ENCODE results near the gene RAPGEF1. TPM values are rescaled to one million over a fixed set of nuclear protein-coding genes. Genes with fewer than 3 reads are reported as not detected.

RAPGEF1 gene
- total and polyA plus RNA-seq, 2 of the 13 experiments (the other 11 are each of a cell fraction or from before 2014, with no cell fraction given), result 21.2 to 38.9 TPM

DNA sequence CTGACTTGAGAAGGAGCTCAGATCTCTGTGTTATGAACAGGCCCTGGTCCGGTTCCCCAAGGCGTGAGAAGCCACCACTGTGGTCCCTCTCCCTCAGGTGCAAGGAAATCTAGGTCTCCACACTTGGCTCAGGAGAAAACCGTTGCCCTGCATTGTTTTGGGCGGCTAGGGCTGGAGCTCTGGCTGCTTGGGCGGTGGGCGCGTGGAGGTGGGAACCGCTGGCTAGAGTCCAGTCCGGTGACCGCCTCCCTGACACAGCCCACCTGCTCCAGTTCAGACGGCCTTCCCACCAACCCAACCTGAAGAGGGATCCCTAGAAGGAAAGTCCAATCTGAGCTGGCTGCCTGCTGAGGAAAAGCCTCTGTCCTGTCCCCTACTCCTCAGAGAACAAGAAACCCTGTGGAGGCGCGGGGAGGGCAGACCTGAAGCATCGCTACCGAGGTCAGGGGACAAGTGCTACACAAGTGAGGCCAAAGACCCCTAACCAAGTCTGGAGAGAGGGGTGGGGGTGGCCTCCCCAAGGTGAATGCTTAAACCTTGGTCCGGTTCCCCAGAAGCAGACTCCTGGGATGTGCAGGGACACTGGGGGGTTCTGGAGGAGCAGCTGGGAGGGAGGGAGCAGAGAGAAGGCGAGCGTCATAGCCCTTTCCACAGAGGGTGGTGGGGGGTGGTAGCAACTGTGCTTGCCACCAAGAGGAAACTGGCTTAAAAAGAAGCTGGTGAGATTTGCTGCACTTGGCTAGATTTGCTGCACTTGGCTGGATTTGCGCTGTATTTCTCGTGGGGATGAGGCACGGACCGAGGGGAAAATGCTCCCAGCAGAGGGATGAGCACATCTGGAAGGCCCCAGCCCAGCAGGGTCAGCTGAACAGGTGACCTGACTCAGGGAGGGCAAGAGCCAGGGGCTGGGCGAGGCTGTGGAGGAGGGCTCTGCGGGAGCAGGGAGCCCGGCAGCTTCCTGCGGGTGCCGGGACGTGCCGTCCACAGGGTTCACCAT, 65.2 kb downstream of the RAPGEF1 start:
- Histone ChIP-seq H3K4me3 (replicated peaks in 1 of 3; ENCODE audit: insufficient read depth in 1 of 3, low read depth in 2 of 3, low read length in 3 of 3) (no peak overlapping the region), H4K20me1 (ENCODE audit: insufficient read depth, low read length) (no peaks in the 10 kb centered on the region; the same call in 1 of the 2 replicates), H3K79me2 (ENCODE audit: insufficient read depth, low read length) (peaks cover 30% of the 10 kb centered on the region), H3K27me3 (ENCODE audit: control insufficient read depth in 1 of 2, insufficient read depth in 2 of 2, low read length in 2 of 2) (no peaks in the 10 kb centered on the region), H2AFZ (ENCODE audit: low read length) (no peak overlapping the region), H3K4me2 (ENCODE audit: low read depth, low read length) (no peak overlapping the region), H3K9me3 (ENCODE audit: low read length) (no peaks in the 10 kb centered on the region), H3K9ac (ENCODE audit: insufficient read depth, low read depth, low read length) (no peak overlapping the region), H3K27ac (ENCODE audit: extremely low read length, insufficient read depth, low read length) (no peak overlapping the region), H3K4me1 (ENCODE audit: insufficient read depth, low read length) (peaks cover 59% of the 10 kb centered on the region), H3K36me3 (replicated peaks in 1 of 2; ENCODE audit: control insufficient read depth in 1 of 2, insufficient read depth in 2 of 2, low read length in 2 of 2) (0 out of 5 replicates have a peak, but pooled peaks cover 0 to 1% of the 10 kb centered on the region in 2 experiments)
- no peak for DNase-seq (ENCODE audit: low spot score)
- TF ChIP-seq, protein P1, sequence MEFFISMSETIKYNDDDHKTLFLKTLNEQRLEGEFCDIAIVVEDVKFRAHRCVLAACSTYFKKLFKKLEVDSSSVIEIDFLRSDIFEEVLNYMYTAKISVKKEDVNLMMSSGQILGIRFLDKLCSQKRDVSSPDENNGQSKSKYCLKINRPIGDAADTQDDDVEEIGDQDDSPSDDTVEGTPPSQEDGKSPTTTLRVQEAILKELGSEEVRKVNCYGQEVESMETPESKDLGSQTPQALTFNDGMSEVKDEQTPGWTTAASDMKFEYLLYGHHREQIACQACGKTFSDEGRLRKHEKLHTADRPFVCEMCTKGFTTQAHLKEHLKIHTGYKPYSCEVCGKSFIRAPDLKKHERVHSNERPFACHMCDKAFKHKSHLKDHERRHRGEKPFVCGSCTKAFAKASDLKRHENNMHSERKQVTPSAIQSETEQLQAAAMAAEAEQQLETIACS (CRISPR knock-in tag; IDR thresholded peaks at IDR 0.05), result no peak
- TF ChIP-seq ZNF207 (IDR thresholded peaks at IDR 0.05; ENCODE audit: borderline replicate concordance) (no peak), ZSCAN31 (CRISPR knock-in tag; IDR thresholded peaks at IDR 0.05; ENCODE audit: low read depth) (no peak), DNMT1 (CRISPR knock-in tag; IDR thresholded peaks at IDR 0.05) (no peak), GATAD2A (CRISPR knock-in tag; IDR thresholded peaks at IDR 0.05) (no peak), KDM6A (CRISPR knock-in tag; IDR thresholded peaks at IDR 0.05; ENCODE audit: low read depth) (no peak), ZNF563 (CRISPR knock-in tag; IDR thresholded peaks at IDR 0.05) (no peak), MYNN (CRISPR knock-in tag; IDR thresholded peaks at IDR 0.05; ENCODE audit: low read depth) (no peak), ZNF550 (CRISPR knock-in tag; IDR thresholded peaks at IDR 0.05; ENCODE audit: borderline replicate concordance) (no peak), ZNF670 (CRISPR knock-in tag; IDR thresholded peaks at IDR 0.05; ENCODE audit: borderline replicate concordance) (no peak), ZNF552 (CRISPR knock-in tag; IDR thresholded peaks at IDR 0.05; ENCODE audit: borderline replicate concordance) (no peak)
- TF ChIP-seq, protein P2, sequence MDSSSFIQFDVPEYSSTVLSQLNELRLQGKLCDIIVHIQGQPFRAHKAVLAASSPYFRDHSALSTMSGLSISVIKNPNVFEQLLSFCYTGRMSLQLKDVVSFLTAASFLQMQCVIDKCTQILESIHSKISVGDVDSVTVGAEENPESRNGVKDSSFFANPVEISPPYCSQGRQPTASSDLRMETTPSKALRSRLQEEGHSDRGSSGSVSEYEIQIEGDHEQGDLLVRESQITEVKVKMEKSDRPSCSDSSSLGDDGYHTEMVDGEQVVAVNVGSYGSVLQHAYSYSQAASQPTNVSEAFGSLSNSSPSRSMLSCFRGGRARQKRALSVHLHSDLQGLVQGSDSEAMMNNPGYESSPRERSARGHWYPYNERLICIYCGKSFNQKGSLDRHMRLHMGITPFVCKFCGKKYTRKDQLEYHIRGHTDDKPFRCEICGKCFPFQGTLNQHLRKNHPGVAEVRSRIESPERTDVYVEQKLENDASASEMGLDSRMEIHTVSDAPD (CRISPR knock-in tag; IDR thresholded peaks at IDR 0.05), result no peak
- no peak for ATAC-seq
- WGBS (ENCODE audit: low lambda C conversion rate), result 97% methylated on average over 16 of the region's 29 CpGs
- no TSS peak for BruUV-seq (replicated peaks)
- ChIA-PET POLR2A (interaction anchor here (1.0 kb wide), 1 partner anchor 25 kb away, joined by 3 read pairs; no protein-coding TSS in a partner anchor), CTCF (ENCODE audit: low intra/inter-chr PET ratio, low total read pairs) (no interaction called here)
- in situ Hi-C loops (cut with HindIII; ENCODE audit: extremely low pct_ligation_motif_present, low pct_unique_long_range_greater_than_20kb) (no loop called here), intact Hi-C loops (cut with micrococcal nuclease; ENCODE audit: unreplicated experiment) (no loop called here)
- FAIRE-seq, result no peak
